Stimulated activated naive CD4-positive, alpha-beta T cell (primary cell): Measurements from ENCODE around the gene COX20.
"Not testable (repeated sequence)": the region's sequence is repeated elsewhere in the genome, so short reads cannot be mapped to it uniquely, and the experiment has no call there.

ENCODE experiments used
- DNase-seq, 6 experiments: peaks; one replicate each; lab custom pipeline; 2025; lab: John Stamatoyannopoulos, UW

COX20 gene

GRCh38 chr1:244822878-244823277 lies 12.6 kb upstream of the COX20 start:
- no peak for DNase-seq

GRCh38 chr1:244826712-244827111 lies 8.7 kb upstream of the COX20 start:
- no peak for DNase-seq

GRCh38 chr1:244830639-244831038 lies 4.8 kb upstream of the COX20 start:
- no peak for DNase-seq

- not testable (repeated sequence) for DNase-seq
Observed at GRCh38 chr1:244833260-244833659, 2.2 kb upstream of the COX20 start.

GRCh38 chr1:244833734-244834542 lies 1.5 kb upstream of the COX20 start:
- peak; percentile 25 to 81 (median 54) for DNase-seq

- peak; percentile 82 to 98 (median 92) for DNase-seq
Observed at GRCh38 chr1:244834543-244835275, 749 bp upstream of the COX20 start.

- no peak for DNase-seq
Observed at GRCh38 chr1:244836135-244836521, 670 bp downstream of the COX20 start.

GRCh38 chr1:244836584-244836983 lies 1.1 kb downstream of the COX20 start:
- no peak for DNase-seq

GRCh38 chr1:244837597-244838258 lies 2.3 kb downstream of the COX20 start:
- DNase-seq = no peak

GRCh38 chr1:244839656-244840055 lies 4.2 kb downstream of the COX20 start:
- no peak for DNase-seq

- no peak for DNase-seq
Observed at GRCh38 chr1:244840219-244840794, 4.8 kb downstream of the COX20 start.

GRCh38 chr1:244841273-244841927 lies 5.9 kb downstream of the COX20 start:
- no peak for DNase-seq

GRCh38 chr1:244843148-244843978 lies 7.9 kb downstream of the COX20 start:
- no peak for DNase-seq

- DNase-seq = no peak
Observed at GRCh38 chr1:244844155-244845121, 9.0 kb downstream of the COX20 start.

- no peak for DNase-seq
Observed at GRCh38 chr1:244846653-244847052, 11.2 kb downstream of the COX20 start.

- DNase-seq = no peak
Observed at GRCh38 chr1:244849189-244849866, 13.9 kb downstream of the COX20 start.

GRCh38 chr1:244850099-244850852 lies 14.8 kb downstream of the COX20 start:
- DNase-seq = no peak

GRCh38 chr1:244850896-244851295 lies 15.4 kb downstream of the COX20 start:
- no peak for DNase-seq
